ENCODE results near the gene SSBP3. TPM values are rescaled to one million over a fixed set of nuclear protein-coding genes. Genes with fewer than 3 reads are reported as not detected.
A peak's percentile ranks its signal among the peaks of the same experiment; 100 is the strongest.

Gene SSBP3
- total and polyA plus RNA-seq, 2 donors from 2014 or later: 33.3 to 49.6 TPM

DNA sequence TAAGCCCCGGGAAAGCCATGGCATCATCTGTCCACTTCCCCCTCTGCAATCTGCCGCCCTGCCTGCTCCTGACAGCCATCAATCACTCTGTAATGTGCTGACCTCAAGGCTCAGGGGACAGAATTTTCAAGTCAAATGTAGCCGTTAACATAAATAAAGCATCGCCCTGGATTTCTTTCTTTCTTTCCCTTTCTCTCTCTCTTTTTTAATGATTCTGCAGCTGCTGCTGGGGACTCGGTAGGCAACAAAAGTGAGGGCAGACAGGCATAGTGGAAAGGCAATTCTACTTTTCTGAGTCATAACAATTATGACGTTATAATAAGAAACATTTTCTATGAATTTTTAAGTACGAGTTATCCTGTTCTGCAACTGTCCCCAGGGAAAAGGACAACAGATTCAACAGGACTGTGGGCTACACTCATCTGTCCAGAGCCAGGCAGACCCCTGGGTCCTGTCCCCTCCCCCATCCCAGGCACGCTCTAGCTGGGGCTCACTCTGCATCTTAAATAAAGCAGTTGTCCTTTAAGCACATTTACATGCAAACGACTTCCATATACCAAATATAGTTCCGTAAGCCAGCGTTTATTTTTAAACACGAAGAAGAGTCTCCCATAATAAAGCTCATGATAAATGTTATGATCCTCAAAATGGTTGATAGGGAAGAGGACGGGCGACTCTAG, 78.7 kb downstream of the SSBP3 start:
- Histone ChIP-seq H3K4me3 (ENCODE audit: low read length in 3 of 3) (no peak overlapping the region), H3K36me3 (ENCODE audit: control insufficient read depth in 2 of 3, insufficient read depth in 3 of 3, low read length in 3 of 3) (no peaks in the 10 kb centered on the region), H3K27me3 (ENCODE audit: control insufficient read depth, insufficient read depth, low read length) (no peaks in the 10 kb centered on the region), H3K4me1 (ENCODE audit: control insufficient read depth in 2 of 3, insufficient read depth in 2 of 3, low read depth in 1 of 3, low read length in 3 of 3) (peaks cover 6 to 40% (median 15%) of the 10 kb centered on the region in 3 donors), H3K27ac (ENCODE audit: low read depth in 2 of 2, low read length in 2 of 2) (peak overlapping the region; percentile 40 to 51), H3K9ac (ENCODE audit: low read length in 3 of 3) (no peak overlapping the region), H3K9me3 (ENCODE audit: control insufficient read depth in 2 of 3, insufficient read depth in 1 of 3, low read length in 3 of 3) (no peaks in the 10 kb centered on the region)
- intact Hi-C loops (cut with DNase I): no loop called here
- DNase-seq: peak in 3 of 5 donors; percentile 66 to 73 (median 73)
- TF ChIP-seq, protein P1, sequence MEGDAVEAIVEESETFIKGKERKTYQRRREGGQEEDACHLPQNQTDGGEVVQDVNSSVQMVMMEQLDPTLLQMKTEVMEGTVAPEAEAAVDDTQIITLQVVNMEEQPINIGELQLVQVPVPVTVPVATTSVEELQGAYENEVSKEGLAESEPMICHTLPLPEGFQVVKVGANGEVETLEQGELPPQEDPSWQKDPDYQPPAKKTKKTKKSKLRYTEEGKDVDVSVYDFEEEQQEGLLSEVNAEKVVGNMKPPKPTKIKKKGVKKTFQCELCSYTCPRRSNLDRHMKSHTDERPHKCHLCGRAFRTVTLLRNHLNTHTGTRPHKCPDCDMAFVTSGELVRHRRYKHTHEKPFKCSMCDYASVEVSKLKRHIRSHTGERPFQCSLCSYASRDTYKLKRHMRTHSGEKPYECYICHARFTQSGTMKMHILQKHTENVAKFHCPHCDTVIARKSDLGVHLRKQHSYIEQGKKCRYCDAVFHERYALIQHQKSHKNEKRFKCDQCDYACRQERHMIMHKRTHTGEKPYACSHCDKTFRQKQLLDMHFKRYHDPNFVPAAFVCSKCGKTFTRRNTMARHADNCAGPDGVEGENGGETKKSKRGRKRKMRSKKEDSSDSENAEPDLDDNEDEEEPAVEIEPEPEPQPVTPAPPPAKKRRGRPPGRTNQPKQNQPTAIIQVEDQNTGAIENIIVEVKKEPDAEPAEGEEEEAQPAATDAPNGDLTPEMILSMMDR (IDR thresholded peaks at IDR 0.05; ENCODE audit: borderline replicate concordance, extremely low read depth, insufficient read depth): no peak
- no peak for FAIRE-seq

DNA sequence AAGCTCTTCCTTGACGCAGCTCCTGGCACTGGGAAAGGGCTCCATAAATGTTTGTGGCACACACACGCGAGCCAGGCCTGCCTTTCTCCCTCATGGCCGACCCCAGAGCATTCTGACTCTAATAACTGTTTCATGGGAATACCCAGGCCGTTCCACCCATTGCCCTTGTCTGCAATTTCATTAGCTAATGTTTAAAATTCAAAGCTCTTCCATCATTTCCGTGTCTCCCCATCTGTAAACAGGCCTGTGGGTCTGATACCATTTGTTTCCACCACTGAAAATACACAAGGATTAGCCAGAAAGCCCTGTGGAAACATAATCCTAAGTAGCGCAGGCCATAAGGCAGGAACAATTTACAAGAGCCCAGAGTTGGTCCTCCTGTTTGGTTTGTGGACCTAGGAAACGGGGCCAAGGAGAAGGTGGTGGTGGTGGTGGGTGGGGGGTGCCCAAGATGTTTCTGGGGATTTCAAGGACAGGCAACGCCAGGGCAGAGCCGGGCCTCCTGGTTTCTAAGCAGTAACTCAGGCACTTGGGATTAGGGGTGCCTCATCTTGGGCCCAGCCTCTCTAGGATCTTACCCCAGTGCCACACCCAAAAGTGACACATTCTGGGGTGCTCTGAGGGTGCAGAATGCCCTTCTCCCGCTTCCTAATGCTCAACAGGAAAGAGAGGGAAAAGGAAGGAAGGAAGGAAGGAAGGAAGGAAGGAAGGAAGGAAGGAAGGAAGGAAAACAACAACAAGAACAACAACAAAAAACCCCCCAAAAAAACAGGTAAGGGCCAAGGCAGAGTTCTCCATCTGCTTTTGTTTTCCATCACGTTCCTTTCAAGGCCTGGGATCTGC, 79.4 kb downstream of the SSBP3 start:
- DNase-seq (no peak), FAIRE-seq (no peak)
- Histone ChIP-seq H3K9me3 (ENCODE audit: control insufficient read depth in 2 of 3, insufficient read depth in 1 of 3, low read length in 3 of 3) (no peaks in the 10 kb centered on the region), H3K9ac (ENCODE audit: low read length in 3 of 3) (no peak overlapping the region), H3K27ac (ENCODE audit: low read depth in 2 of 2, low read length in 2 of 2) (peak overlapping the region; percentile 40 to 51), H3K4me3 (ENCODE audit: low read length in 3 of 3) (no peak overlapping the region), H3K36me3 (ENCODE audit: control insufficient read depth in 2 of 3, insufficient read depth in 3 of 3, low read length in 3 of 3) (no peaks in the 10 kb centered on the region), H3K4me1 (ENCODE audit: control insufficient read depth in 2 of 3, insufficient read depth in 2 of 3, low read depth in 1 of 3, low read length in 3 of 3) (peaks cover 6 to 38% (median 15%) of the 10 kb centered on the region in 3 donors), H3K27me3 (ENCODE audit: control insufficient read depth, insufficient read depth, low read length) (no peaks in the 10 kb centered on the region)
- TF ChIP-seq, protein P1 (IDR thresholded peaks at IDR 0.05; ENCODE audit: borderline replicate concordance, extremely low read depth, insufficient read depth): no peak
- intact Hi-C loops (cut with DNase I): no loop called here

DNA sequence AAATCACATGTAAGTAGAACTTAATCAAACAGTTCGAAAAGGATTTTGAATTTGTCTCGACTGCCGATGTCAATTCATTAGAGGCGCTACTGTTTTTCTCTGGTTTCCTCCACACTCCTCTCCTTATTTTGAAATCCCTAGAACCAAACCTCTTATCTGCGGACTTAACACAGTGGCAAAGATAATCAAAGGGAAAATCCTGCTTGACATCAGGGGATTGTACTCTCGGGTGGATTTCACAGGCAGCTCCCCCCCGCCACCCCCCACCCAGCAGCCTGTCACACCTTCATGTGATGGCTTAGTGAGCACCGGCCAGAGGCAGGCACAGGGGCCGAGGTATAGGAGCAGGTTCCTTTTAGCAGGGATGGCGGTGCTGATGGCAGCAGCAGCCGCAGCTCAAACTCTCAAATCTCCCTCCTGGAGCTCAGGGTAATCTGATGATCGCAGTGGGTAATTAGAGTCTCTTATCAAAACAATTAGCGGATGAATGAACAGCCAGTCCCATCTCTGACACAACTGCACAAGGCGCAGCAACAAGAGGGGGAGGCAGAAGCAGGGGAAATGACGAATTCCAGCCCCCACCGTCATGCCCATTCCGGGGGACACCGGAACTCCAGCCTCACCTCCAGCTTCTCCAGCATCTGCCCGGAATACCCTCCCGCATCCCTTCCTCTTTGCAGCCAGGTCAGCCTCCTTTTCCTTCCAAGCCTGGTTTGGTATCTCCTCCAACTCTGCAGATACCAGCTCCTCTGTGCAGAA, 80.3 kb downstream of the SSBP3 start:
- H3K9me3 ChIP-seq (ENCODE audit: control insufficient read depth in 2 of 3, insufficient read depth in 1 of 3, low read length in 3 of 3): no peaks in the 10 kb centered on the region
- DNase-seq (peak in 4 of 5 donors; percentile 79 to 88 (median 82)), FAIRE-seq (no peak)
- peak overlapping the region in 1 of 2 donors; percentile 51 for H3K27ac ChIP-seq (ENCODE audit: low read depth in 2 of 2, low read length in 2 of 2)
- H3K4me1 ChIP-seq (ENCODE audit: control insufficient read depth in 2 of 3, insufficient read depth in 2 of 3, low read depth in 1 of 3, low read length in 3 of 3): peaks cover 6 to 33% (median 15%) of the 10 kb centered on the region in 3 donors
- H3K9ac ChIP-seq (ENCODE audit: low read length in 3 of 3): no peak overlapping the region
- H3K27me3 ChIP-seq (ENCODE audit: control insufficient read depth, insufficient read depth, low read length): no peaks in the 10 kb centered on the region
- TF ChIP-seq, protein P1 (IDR thresholded peaks at IDR 0.05; ENCODE audit: borderline replicate concordance, extremely low read depth, insufficient read depth): no peak
- no peaks in the 10 kb centered on the region for H3K36me3 ChIP-seq (ENCODE audit: control insufficient read depth in 2 of 3, insufficient read depth in 3 of 3, low read length in 3 of 3)
- intact Hi-C loops (cut with DNase I): no loop called here
- H3K4me3 ChIP-seq (ENCODE audit: low read length in 3 of 3): no peak overlapping the region
